ENCODE measurements around the gene TSTD2.
"Not testable (repeated sequence)": the region's sequence is repeated elsewhere in the genome, so short reads cannot be mapped to it uniquely, and the experiment has no call there.

TSTD2 gene

DNA sequence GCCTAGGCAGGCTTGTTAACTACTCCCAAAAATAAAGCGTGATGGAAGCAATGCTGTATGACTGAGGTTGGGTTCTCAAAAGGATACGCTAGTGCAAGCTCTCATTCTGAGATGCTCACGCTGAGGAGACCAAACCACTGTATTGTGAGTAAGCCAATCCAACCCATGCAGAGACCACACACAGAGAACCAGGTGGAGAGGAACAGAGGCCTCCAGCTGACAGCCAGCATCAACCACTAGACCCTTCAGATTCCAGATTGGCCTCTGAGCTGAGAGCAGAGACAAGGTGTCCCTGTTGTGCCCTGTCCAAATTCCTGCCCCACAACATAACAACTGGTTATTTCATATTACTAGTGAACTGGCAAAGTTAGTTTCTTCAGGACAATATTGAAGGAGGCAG lies 4.5 kb downstream of the TSTD2 start:
- no peak for DNase-seq (ENCODE audit: extremely low spot score)
- TF ChIP-seq, protein P1, sequence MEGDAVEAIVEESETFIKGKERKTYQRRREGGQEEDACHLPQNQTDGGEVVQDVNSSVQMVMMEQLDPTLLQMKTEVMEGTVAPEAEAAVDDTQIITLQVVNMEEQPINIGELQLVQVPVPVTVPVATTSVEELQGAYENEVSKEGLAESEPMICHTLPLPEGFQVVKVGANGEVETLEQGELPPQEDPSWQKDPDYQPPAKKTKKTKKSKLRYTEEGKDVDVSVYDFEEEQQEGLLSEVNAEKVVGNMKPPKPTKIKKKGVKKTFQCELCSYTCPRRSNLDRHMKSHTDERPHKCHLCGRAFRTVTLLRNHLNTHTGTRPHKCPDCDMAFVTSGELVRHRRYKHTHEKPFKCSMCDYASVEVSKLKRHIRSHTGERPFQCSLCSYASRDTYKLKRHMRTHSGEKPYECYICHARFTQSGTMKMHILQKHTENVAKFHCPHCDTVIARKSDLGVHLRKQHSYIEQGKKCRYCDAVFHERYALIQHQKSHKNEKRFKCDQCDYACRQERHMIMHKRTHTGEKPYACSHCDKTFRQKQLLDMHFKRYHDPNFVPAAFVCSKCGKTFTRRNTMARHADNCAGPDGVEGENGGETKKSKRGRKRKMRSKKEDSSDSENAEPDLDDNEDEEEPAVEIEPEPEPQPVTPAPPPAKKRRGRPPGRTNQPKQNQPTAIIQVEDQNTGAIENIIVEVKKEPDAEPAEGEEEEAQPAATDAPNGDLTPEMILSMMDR (IDR thresholded peaks at IDR 0.05; ENCODE audit: control extremely low read depth, extremely low read depth, low read depth, missing control alignments) = no peak
- CTCF ChIA-PET = interaction anchor here (1.2 to 7.6 kb wide), 5 partner anchors 12 to 218 kb away, joined by 3 to 88 read pairs (median 13); no protein-coding TSS in a partner anchor
- POLR2A ChIA-PET = interaction anchor here (0.7 kb wide), 1 partner anchor 178 kb away, joined by 3 read pairs; no protein-coding TSS in a partner anchor

DNA sequence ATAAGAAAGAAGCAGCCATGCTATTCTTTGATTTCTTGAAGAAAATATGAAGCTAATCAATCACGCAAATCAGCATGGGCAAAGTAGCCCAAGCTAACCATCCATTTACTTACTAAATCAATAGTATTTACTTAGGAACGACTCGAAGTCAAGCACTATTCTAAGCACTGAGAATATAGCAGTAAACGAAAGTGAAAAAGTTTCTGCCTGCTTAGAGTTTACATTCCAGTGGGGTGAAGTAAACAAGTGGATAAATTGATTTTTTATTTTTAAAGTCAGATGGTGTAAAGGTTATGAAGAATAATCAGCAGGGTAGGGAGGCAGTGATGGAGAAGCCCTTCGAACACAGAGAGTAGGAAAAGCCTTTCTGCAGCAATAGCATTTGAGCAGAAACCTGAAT lies 5.5 kb downstream of the TSTD2 start:
- DNase-seq (ENCODE audit: extremely low spot score) = no peak
- TF ChIP-seq, protein P1 (IDR thresholded peaks at IDR 0.05; ENCODE audit: control extremely low read depth, extremely low read depth, low read depth, missing control alignments) = no peak
- CTCF ChIA-PET = interaction anchor here (0.7 to 7.6 kb wide), 2 partner anchors 11 kb away, joined by 3 to 88 read pairs; no protein-coding TSS in a partner anchor
- POLR2A ChIA-PET = no interaction called here

DNA sequence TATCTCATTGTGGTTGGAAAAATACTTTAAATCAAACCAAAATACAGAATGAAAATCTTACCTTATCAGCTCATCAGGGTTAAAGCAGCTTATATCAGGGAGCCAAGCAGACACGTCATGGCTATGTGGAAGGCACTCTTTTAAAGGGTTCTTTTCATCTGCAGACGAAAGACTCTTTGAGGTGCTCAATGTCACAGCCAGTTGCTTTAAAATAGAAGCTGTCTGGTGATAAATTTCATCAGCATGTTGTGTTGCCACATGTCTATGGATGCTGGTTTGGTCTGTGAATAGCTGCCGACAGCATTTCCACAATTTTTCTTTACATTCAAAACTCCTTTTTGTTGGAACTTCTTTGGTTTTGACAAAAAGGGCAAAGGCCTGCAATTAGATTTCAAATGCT lies 7.5 kb downstream of the TSTD2 start:
- ChIA-PET POLR2A (no interaction called here), CTCF (interaction anchor here (1.2 to 2.3 kb wide), 4 partner anchors 9 to 166 kb away, joined by 3 to 14 read pairs (median 8); no protein-coding TSS in a partner anchor)
- no peak for DNase-seq (ENCODE audit: extremely low spot score)
- TF ChIP-seq, protein P1 (IDR thresholded peaks at IDR 0.05; ENCODE audit: control extremely low read depth, extremely low read depth, low read depth, missing control alignments) = no peak

DNA sequence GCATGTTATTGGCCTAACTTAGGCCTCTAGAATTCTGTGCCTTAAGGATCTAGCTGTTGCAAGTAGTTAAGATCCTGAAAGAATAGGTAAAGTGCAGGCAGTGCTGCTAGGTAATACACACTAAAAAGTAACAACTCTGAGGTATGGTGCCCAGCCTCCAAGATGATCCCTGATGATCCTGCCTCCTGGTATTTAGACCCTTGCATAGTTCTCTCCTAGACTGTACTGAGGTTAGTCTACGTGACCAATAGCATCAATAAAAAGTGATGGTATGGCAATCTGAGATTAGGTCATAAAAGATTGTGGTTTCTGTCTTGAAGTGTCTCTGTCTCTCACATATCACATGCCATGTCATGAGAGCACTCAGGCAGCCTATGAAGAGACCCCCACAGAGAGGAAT lies 9.2 kb downstream of the TSTD2 start:
- POLR2A ChIA-PET = no interaction called here
- no peak for DNase-seq (ENCODE audit: extremely low spot score)
- CTCF ChIA-PET = interaction anchor here (1.0 to 2.3 kb wide), 6 partner anchors 8 to 156 kb away, joined by 4 to 14 read pairs (median 7); no protein-coding TSS in a partner anchor

DNA sequence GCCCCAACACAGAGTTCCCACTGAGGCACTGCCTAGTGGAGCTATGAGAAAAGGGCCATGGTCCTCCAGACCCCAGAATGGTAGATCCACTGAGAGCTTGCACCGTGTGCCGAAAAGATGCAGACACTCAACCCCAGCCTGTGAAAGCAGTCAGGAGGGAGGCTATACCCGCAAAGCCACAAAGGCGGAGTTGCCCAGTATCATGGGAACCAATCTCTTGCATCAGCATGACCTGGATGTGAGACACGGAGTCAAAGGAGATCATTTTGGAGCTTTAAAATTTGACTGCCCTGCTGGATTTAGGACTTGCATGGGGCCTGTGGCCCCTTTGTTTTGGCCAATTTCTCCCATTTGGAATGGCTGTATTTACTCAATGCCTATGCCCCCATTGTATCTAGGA lies 10.7 kb downstream of the TSTD2 start:
- DNase-seq (ENCODE audit: extremely low spot score); POLR2A ChIA-PET: not testable (repeated sequence)
- CTCF ChIA-PET = interaction anchor here (0.9 to 2.2 kb wide), 3 partner anchors 11 to 154 kb away, joined by 3 to 9 read pairs (median 3); partner anchors contain the start of genes NCBP1 and TSTD2

More for the DNA sequence above, 9.2 kb downstream of the TSTD2 start:
- TF ChIP-seq, protein P1 (IDR thresholded peaks at IDR 0.05; ENCODE audit: control extremely low read depth, extremely low read depth, low read depth, missing control alignments) = no peak

DNA sequence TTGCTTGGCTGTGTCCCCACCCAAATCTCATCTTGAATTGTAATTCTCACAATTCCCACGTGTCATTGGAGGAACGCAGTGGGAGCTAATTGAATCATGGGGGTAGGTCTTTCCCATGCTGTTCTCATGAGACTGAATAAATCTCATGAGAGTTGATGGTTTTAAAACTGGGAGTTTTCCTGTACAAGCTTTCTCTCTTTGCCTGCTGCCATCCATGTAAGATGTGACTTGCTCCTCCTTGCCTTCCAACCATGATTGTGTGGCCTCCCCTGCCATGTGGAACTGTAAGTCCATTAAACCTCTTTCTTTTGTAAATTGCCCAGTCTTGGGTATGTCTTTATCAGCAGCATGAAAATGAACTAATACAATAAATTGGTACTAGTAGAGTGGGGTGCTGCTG lies 13.1 kb downstream of the TSTD2 start:
- DNase-seq (ENCODE audit: extremely low spot score); POLR2A ChIA-PET: not testable (repeated sequence)
- CTCF ChIA-PET = interaction anchor here (2.5 to 13.7 kb wide), 4 partner anchors 10 to 207 kb away, joined by 9 to 402 read pairs (median 56); partner anchors contain the start of genes NCBP1, TDRD7 and TSTD2

DNA sequence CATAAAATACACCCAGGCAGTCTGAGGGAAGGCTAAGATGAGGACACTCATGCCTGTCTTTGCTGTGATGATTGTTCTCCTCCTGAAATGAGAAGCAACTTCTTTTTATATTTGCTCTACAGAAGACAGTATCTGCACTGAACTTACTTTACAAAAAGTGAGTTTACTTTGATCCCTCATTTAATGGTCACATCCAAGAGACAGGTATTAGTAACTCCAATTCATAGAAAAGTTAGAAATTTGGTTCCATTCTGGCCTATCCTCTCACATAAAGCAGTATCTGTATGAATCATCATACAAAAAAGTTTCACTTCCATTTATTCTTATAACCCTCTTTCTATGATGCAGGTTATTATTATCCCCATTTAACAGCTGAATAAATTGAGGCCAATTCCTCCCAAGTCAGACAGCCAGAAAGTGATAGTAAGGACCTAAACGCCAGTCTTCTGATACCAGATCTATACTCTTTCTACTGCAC lies 15.2 kb downstream of the TSTD2 start:
- no peak for DNase-seq (ENCODE audit: extremely low spot score)
- ChIA-PET POLR2A (interaction anchor here (1.0 kb wide), 1 partner anchor 15 kb away, joined by 3 read pairs; the partner anchor contains the start of gene TSTD2), CTCF (interaction anchor here (1.1 to 13.7 kb wide), 8 partner anchors 10 to 232 kb away, joined by 4 to 402 read pairs (median 8); partner anchors contain the start of genes NCBP1, TDRD7 and TSTD2)
- TF ChIP-seq, protein P1 (IDR thresholded peaks at IDR 0.05; ENCODE audit: control extremely low read depth, extremely low read depth, low read depth, missing control alignments) = no peak
